ENCODE data around the gene AGAP1. TPM values are rescaled to one million over a fixed set of nuclear protein-coding genes. Genes with fewer than 3 reads are reported as not detected.

AGAP1 gene
- total and polyA plus RNA-seq, 9 donors: 5.7 to 32.2 (median 20.2) TPM

- TF ChIP-seq POLR2A (IDR thresholded peaks at IDR 0.05) (no peak), CTCF (IDR thresholded peaks at IDR 0.05) (no peak), EP300 (IDR thresholded peaks at IDR 0.05) (no peak)
- intact Hi-C loops (cut with DNase I): no loop called here
- Histone ChIP-seq H3K27ac (no peak overlapping the region), H3K4me3 (no peak overlapping the region), H3K4me1 (ENCODE audit: insufficient read depth) (no peaks in the 10 kb centered on the region), H3K36me3 (no peaks in the 10 kb centered on the region), H3K9me3 (no peaks in the 10 kb centered on the region), H3K27me3 (no peaks in the 10 kb centered on the region)
- no peak for DNase-seq
- WGBS, 3 donors: 48 to 55% (median 53%) methylated on average over 9 of the region's 9 CpGs
Observed at GRCh38 chr2:235826826-235827225, 333.0 kb downstream of the AGAP1 start.

GRCh38 chr2:235827585-235827992 is 333.7 kb downstream of the AGAP1 start:
- 74 to 76% (median 75%) methylated on average over 10 of the region's 10 CpGs for WGBS, 3 donors
- TF ChIP-seq POLR2A (IDR thresholded peaks at IDR 0.05) (no peak), CTCF (IDR thresholded peaks at IDR 0.05) (no peak), EP300 (IDR thresholded peaks at IDR 0.05) (no peak)
- H3K27me3 ChIP-seq: no peaks in the 10 kb centered on the region
- H3K4me3 ChIP-seq: no peak overlapping the region
- no peaks in the 10 kb centered on the region for H3K36me3 ChIP-seq
- no peaks in the 10 kb centered on the region for H3K9me3 ChIP-seq
- DNase-seq: no peak
- no peak overlapping the region for H3K27ac ChIP-seq
- H3K4me1 ChIP-seq (ENCODE audit: insufficient read depth): no peaks in the 10 kb centered on the region
- intact Hi-C loops (cut with DNase I): no loop called here

- Histone ChIP-seq H3K4me3 (no peak overlapping the region), H3K36me3 (no peaks in the 10 kb centered on the region), H3K27ac (no peak overlapping the region), H3K4me1 (ENCODE audit: insufficient read depth) (no peaks in the 10 kb centered on the region), H3K9me3 (no peaks in the 10 kb centered on the region), H3K27me3 (no peaks in the 10 kb centered on the region)
- intact Hi-C loops (cut with DNase I): no loop called here
- DNase-seq: no peak
- 93 to 97% (median 95%) methylated on average over 8 of the region's 8 CpGs for WGBS, 3 donors
- TF ChIP-seq CTCF (IDR thresholded peaks at IDR 0.05): no peak
- no peak for TF ChIP-seq EP300 (IDR thresholded peaks at IDR 0.05)
- no peak for TF ChIP-seq POLR2A (IDR thresholded peaks at IDR 0.05)
Observed at GRCh38 chr2:235829726-235830125, 335.9 kb downstream of the AGAP1 start.

- H3K27me3 ChIP-seq: no peaks in the 10 kb centered on the region
- no peaks in the 10 kb centered on the region for H3K4me1 ChIP-seq (ENCODE audit: insufficient read depth)
- no peak overlapping the region for H3K4me3 ChIP-seq
- no peak for DNase-seq
- 84 to 91% (median 85%) methylated on average over 1 of the region's 1 CpG for WGBS, 3 donors
- intact Hi-C loops (cut with DNase I): no loop called here
- H3K9me3 ChIP-seq: no peaks in the 10 kb centered on the region
- no peaks in the 10 kb centered on the region for H3K36me3 ChIP-seq
- TF ChIP-seq CTCF (IDR thresholded peaks at IDR 0.05) (no peak), EP300 (IDR thresholded peaks at IDR 0.05) (no peak), POLR2A (IDR thresholded peaks at IDR 0.05) (no peak)
- H3K27ac ChIP-seq: no peak overlapping the region
Observed at GRCh38 chr2:235831755-235832154, 337.9 kb downstream of the AGAP1 start.
